HG03175 (cell line): ENCODE data around the gene LY86.
A peak's percentile ranks its signal among the peaks of the same experiment; 100 is the strongest.
"Not testable (repeated sequence)": the region's sequence is repeated elsewhere in the genome, so short reads cannot be mapped to it uniquely, and the experiment has no call there.

ENCODE experiments used
- ATAC-seq: cut with Tn5 transposase; IDR thresholded peaks from one replicate; pipeline ENCODE4 v1.9.1; 2021; ENCODE audit warnings: mild to moderate bottlenecking, moderate library complexity; ENCODE audit not compliant: unreplicated experiment

LY86 gene

DNA sequence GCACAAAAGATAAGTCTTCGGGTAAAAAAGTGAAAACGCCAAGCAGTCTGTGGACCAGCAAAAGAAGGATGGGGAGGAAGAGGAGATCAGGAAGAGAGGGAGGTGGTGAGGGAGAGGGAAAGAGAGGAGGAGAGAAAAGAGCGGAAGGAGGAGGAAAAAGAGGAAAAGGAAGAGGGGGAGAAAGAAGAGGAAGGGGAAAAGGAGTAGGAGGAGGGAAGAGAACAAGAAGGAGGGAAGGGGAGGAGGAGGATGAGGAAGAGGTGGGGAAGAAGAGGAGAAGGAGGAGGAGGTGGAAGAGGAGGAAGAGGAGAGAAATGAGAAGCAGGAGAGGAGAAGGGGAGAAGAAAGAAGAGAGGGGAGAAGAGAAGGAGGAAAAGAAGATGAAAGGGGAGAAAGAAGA lies 6.5 kb downstream of the LY86 start:
- ATAC-seq = no peak

DNA sequence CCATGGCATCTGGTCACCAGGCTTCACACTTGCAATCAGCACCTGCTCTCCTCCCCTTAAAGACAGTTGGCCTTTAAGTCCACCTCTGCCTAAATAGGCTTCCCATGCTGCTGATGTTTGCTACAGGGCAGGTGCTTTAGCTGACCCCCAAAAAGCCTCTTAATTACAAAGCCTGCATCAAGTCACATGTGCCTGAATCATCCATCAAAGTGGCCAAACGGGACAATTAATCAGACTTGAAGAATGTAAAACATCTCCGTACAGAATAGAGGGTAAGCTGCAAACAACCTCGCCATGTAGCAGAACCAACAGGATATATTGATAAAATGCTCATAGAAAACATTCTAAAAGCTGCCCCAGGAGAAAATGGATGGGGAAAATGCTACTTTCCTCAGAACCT lies 7.4 kb downstream of the LY86 start:
- ATAC-seq = no peak

DNA sequence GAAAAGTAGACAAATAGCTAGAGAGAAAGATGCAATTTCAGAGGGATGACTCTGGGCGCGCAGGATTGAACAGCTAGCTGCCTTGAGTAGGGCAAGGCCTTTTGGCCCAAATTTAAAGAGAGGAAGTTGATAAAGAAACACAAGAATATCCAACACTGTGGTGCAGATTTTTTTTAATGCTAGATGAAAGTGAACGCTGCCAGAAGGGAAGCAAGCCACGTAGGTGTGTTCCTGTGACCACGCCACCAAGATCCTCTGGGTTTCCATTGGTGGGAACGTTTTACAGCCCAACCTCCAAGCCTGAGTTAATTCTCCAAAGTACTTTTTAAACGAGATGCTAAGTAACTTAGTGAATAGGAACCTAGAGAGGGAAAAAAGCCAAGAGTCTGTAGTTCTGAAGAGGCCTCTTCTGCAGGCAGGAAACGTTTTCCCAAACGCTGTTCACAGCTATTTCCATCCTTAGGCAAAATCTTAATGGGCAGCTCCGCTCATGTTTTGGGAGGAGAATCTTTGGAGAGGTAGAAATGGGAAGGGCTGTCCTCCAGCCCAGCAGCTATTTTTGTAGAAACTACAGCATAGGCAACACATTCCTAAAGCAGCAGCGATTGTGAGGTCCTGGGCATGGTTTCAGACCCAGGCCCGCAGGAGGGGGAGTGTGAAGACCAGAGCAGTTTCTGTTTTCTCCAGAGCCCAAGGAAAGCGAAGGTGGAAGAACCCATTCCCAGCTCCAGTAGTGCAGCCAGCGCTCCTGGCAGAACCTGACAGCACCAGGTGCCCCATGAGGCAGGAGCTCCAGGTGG lies 8.2 kb downstream of the LY86 start:
- ATAC-seq = no peak

DNA sequence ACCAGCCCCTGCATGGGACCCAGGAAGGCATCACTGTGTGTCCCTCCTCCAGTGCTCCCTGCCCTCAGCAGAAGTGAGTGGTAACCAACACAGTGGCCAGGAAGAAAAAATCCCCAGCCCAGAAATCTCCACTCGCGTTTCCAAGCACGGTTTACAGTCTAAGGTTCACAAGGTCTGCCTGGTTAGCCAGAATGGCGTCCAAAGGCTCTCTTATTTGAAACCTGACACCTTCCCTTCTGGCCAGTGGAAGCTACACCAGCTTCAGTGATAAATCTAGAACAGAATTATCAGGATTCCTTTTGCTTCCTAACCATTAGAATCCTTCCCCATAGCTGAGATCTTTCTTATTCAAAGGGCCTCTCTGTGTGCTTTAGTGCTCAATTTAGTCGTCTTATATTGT lies 9.2 kb downstream of the LY86 start:
- ATAC-seq = no peak

DNA sequence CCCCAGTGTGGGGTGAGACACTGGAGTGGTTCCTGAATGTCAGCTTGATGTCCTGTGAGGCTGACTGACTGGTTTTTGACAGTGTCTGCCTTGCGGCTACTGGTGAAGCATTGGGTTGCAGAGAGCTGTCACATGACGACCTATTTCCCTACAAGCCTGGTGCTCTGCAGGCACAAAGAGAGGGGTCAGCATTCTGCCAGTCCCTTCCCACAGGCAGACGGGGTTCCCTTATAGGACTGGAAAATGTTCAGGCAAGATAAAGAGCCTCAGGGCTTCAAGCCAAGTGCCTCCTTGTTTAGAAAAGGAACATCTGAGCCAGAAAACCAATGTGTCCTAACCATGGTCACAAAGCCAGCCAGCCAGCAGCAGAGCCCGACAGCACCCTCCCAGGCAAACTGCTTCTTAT lies 11.0 kb downstream of the LY86 start:
- ATAC-seq = no peak

- ATAC-seq = no peak
Measured at GRCh38 chr6:6600875-6601274, 12.4 kb downstream of the LY86 start.

DNA sequence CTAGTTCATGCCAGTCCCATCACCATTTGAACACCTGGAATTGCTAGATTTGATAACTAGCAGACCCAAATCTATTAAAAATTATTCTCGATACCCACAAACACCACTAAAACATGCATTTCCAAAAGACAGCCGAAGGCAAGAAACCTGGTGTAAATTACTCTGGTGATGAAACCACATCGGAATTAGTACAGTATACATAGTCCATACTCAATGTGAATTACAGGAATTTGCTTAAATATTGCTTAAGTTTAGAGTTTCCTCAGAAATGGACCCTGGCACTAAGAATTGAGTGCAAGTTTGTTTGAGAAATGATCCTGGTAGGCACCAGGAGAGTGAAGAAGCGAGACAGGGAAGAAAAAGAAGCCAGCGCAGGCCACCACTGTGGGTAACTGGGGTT lies 13.7 kb downstream of the LY86 start:
- ATAC-seq = no peak

GRCh38 chr6:6603317-6603716 lies 14.8 kb downstream of the LY86 start:
- no peak for ATAC-seq

DNA sequence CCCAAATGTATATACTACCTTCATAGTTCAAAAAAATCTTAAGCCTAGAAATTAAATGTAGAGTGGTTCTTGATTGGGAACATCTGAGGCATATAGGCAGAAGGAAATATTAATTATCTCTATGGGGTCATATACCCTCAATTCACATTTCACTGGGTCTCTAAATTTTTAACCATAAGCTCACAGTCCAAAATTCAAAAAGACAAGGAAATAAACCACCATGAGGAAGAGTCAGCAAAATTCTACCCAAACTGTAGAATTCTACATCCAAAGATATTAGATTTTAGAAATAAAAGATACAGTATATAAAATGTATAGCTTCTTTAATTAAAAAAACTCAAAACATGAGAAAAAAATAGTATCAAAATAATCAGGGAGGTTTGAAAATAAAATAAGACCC lies 15.5 kb downstream of the LY86 start:
- no peak for ATAC-seq

GRCh38 chr6:6604566-6604965 lies 16.0 kb downstream of the LY86 start:
- ATAC-seq = no peak

DNA sequence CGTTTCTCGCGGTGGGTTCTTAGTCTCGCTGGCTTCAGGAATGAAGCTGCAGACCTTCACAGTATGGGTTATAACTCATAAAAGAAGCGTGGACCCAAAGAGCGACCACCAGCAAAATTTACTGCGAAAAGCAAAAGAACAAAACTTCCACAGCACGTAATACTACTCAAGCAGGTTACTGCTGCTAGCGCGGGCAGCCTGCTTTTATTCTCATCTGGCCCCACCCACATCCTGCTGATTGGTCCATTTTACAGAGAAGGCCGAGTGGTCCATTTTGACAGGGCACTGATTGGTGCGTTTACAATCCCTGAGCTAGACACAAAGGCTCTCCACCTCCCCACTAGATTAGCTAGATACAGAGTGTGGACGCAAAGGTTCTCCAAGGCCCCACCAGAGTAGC lies 17.4 kb downstream of the LY86 start:
- ATAC-seq = no peak

DNA sequence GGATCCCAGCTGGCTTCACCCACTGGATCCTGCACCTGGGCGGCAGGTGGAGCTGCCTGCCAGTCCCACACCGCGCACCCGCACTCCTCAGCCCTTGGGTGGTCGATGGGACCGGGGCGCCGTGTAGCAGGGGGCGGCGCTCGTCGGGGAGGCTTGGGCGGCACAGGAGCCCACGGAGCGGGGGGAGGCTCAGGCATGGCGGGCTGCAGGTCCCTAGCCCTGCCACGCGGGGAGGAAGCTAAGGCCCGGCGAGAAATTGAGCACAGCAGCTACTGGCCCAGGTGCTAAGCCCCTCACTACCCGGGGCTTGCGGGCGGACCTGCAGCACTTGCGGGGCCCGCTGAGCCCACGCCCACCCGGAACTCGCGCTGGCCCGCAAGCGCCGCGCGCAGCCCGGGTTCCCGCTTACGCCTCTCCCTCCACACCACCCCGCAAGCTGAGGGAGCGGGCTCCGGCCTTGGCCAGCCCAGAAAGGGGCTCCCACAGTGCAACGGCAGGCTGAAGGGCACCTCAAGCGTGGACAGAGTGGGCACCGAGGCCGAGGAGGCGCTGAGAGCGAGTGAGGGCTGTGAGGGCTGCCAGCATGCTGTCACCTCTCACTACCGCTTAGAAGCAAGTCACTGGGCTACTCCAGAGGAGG lies 18.0 kb downstream of the LY86 start:
- not testable (repeated sequence) for ATAC-seq

DNA sequence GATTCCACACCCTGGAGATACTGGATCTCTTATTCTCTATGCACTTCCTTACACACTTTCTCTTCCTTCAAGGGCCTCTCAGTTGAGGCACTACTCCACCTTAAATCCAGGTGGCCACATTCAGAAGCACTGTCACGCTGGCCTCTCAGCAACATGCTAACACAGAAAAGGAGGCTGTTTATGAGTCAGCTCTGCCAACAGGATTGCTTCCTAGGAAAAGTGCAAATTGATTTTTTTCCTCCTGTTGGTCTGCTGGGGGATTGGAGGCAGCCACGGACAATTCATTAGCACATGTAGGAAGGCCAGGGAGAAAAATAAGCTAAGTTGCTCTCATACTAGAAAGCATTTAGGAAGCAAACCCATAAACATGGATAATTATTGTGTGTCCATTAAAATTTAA lies 20.9 kb downstream of the LY86 start:
- no peak for ATAC-seq

DNA sequence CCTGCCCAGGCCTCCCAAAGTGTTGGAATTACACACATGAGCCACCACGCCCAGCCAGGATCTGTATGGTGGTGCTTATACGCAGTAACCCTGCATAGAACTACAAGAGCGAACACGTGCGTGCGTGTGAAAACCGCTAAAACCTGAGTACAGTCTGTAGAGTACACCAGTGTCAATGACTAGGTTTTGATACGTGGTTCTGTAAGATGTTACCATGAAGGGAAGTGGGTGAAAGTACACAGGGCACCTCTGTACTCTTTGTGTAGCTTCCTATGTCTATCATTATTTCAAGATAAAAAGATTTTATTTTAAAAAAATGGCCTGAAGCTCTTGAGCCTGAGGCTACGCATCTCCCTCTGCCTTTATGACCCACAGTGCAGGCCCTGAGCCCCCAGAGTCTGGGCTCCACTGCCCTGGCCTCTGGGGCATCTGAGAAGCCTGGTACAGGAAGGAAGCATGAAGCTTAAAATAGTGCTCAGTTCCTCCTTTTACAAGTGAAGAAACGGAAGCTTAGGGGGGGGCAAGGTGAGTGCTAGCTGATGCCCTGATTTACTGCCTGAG lies 21.6 kb downstream of the LY86 start:
- peak; percentile 94 for ATAC-seq

GRCh38 chr6:6611486-6611885 lies 23.0 kb downstream of the LY86 start:
- ATAC-seq = no peak

DNA sequence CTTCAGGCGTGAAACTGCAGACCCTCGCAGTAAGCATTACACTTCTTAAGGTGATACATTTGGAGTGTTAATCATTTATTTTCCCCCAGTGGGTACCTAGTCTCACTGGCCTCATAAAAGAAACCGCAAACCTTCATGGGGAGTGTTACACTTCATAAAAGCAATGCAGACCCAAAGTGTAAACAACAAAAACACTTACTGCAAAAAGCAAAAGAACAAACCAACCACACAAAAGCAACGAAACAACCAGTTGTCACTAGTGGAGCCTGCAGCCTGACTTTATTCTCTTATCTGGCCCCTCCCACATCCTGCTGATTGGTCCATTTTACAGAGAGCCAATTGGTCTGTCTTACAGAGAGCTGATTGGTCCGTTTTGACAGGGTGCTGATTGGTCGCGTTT lies 23.8 kb downstream of the LY86 start:
- ATAC-seq = no peak

DNA sequence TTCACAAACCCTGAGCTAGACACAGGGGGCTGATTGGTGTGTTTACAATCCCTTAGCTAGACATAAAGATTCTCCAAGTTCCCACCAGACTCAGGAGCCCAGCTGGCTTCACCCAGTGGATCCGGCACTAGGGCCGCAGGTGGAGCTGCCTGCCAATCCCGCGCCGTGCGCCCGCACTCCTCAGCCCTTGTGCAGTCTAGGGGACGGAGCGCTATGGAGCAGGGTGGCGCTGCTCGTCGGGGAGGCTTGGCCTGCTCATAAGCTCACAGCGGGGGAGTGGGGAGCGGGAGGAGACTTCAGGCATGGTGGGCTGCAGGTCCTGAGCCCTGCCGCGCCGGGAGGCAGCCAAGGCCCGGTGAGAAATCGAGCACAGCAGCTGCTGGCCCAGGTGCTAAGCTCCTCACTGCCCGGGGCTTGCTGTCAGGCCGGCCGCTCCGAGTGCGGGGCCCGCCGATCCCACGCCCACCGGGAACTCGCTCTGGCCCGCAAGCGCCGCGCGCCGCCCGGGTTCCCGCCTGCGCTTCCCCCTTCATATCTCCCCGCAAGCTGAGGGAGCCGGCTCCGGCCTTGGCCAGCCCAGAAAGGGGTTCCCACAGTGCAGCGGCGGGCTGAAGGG lies 24.7 kb downstream of the LY86 start:
- not testable (repeated sequence) for ATAC-seq

GRCh38 chr6:6614096-6614982 lies 25.8 kb downstream of the LY86 start:
- no peak for ATAC-seq

- ATAC-seq = no peak
Measured at GRCh38 chr6:6614983-6615349, 26.4 kb downstream of the LY86 start.

- ATAC-seq = no peak
Measured at GRCh38 chr6:6616656-6617055, 28.1 kb downstream of the LY86 start.
